GM19351 (cell line): ENCODE data around the gene ATP11C.
A peak's percentile ranks its signal among the peaks of the same experiment; 100 is the strongest.
"Not testable (repeated sequence)": the region's sequence is repeated elsewhere in the genome, so short reads cannot be mapped to it uniquely, and the experiment has no call there.

Experiments
- ATAC-seq: cut with Tn5 transposase; IDR thresholded peaks from one replicate; pipeline ENCODE4 v1.9.1; 2021; ENCODE audit warnings: mild to moderate bottlenecking, moderate library complexity; ENCODE audit not compliant: unreplicated experiment

Gene ATP11C

GRCh38 chrX:139738581-139738980, 194.3 kb downstream of the ATP11C start:
- peak; percentile 32 for ATAC-seq

- ATAC-seq = no peak
Observed at GRCh38 chrX:139736151-139736550, 196.7 kb downstream of the ATP11C start.

DNA sequence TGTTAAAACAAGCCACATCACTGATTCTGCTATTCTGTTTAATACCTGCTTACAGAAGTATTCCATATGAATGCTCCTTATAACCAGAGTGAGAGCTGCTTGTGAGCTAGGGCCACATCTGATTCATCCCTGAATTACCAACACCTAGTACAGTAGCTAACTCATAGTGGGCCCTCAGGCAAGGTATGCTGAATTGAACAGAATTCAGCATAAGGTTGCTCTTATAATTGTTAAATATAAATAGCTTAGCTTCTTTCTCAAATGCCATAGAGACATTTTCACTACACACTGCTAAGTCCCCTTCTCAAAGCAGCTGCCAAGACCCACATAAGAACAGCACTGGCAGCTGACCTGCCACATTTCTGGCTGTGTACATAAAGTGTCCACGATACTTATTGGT, 197.9 kb downstream of the ATP11C start:
- no peak for ATAC-seq

DNA sequence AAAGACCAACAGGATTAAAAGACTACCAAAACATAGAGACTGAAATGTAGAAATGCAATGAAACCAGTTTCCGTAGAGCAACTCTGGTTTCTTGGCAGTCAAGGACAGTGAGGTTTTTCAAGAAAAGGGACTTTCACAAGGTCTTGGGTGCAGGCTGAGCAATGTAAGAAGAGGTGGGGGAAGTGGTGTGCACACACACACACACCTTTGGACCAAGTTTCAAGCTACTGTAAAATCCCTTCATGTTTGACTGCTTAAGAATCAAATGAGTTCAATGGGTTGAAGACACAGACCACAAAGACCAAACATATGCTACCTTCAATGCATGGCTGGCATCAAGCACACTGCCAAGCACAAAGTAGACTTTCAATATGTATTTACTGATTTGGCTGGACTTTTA, 207.1 kb downstream of the ATP11C start:
- ATAC-seq = peak; percentile 92

GRCh38 chrX:139724626-139725025, 208.2 kb downstream of the ATP11C start:
- ATAC-seq = no peak

DNA sequence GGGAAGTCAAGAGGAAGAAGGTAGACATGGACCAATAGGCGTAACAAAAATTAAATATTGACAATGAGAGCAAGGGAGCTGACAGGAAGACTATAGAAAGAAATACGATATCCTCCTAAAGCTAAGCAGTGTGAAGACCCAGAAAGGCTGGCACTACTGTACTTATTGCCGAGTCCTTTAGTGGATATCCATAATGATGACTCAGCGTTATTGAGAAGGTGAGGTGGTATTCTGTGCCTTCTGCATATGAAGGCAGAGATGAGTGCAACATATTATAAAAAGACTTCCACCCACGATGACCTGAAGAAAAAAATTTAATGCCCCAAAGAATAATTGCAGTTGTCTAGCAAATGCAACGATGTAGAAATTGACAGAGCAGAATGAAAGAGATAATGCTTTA, 211.9 kb downstream of the ATP11C start:
- ATAC-seq = no peak

DNA sequence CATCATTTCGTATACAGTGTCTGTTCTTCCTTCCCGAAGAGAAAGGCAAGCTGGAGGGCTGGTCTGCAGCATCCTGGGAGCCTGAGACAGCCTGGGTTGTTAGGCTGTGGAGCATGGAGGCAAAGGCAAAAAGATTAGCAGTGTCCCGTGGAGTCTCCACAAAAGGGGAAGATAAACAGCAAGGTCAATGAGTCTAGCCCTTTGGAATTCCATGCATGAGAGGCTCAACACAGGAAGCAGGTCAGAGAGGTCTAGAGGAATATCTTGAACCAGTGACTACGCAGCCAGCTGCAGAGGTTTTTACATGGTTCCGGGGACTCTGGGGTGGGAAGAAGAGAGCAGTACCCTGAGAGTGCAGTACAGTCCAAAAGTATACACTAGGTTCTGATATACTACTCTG, 212.7 kb downstream of the ATP11C start:
- no peak for ATAC-seq

GRCh38 chrX:139708067-139708466, 224.8 kb downstream of the ATP11C start, which contains the start of gene MCF2:
Gene MCF2, minus strand, starts transcription at chrX:139708167. Its CDS starts 56,423 bp downstream, at chrX:139651744.
- ATAC-seq = no peak

DNA sequence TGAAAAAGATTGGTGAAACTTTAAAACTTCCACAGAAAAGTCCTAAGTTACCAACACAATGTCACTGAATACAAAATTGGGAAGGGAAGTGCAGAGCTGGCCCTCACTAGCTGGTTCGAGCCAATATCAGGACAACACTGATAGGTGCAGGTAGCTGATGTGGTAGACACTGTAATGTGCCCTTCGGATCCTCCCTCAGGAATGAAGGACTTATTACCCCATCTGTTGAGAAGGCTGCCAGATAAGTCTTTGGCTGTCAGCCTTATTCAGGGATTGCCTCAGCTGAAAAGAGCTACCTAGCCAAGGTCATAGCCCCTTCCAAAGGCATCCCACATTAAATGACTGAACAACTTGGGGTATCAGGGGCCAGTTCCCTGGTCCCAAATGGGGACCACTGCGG, 230.2 kb downstream of the ATP11C start:
- ATAC-seq = no peak

GRCh38 chrX:139692908-139693307, 239.9 kb downstream of the ATP11C start:
- no peak for ATAC-seq

DNA sequence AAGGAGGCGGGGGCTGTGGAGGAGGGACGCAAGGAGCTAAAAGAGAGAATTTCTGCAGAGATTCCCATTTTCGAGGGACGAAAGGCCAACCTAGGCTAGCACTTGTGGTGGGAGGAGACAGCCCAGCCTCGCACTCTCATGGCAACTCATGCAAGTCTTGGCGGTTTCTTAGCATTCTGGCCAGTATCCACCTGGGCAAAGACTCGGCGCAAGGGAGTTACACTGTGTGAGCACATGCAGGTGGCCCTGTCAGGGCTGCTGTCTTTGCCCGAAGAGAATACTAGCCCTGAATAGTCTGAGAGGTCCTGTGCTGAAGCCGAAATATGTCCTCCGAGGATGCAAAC, 240.4 kb downstream of the ATP11C start:
- ATAC-seq = no peak

DNA sequence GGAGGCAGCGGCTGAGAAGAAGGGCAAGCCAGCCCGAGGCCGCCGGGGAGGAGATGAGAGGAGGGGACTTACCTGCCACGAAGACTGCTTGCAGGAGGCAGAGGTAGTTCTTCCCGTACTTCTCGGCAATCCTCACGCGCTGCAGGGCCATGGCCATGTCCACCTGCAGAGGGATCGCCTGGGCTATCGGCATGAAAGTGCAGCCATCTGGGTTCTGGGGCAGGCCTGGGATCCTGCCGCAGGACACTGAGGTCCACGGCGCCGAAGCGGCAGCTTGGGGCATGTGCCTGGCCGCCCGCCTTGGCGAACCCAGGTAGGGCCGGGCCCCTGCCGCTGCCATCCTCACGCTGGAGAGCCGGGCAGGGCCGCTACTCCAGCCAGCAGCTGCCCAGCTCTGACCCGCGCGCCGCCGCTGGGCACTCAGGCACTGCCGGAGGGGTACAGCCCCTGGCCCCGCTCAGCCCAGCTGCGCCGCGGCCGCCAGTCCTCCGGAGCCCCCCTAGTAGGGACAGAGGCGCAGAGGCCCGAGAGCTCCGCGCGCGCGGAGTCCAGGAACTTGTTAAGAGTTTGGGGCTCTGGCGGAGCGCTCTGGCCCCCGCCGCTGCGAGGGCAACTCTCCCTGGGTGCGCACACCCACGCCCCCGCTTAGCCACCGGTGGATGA, 240.9 kb downstream of the ATP11C start:
- no peak for ATAC-seq

DNA sequence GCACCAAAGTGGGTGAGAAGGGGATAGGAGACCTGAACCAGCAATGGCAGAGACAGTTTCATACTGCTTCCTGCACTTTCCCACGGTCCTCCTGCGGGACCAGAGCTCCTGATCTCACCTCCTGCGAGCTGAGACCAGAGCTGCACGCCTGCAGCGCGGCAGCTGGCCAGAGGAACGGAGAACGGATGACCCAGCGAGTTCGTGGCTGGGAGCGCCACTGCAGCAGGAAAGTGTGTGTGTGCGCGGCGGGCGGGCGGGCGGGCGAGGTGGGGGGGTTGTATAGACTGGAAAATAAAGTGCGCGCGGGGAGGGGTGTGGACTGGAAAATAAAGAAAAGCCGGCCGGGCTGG, 241.4 kb downstream of the ATP11C start:
- no peak for ATAC-seq

DNA sequence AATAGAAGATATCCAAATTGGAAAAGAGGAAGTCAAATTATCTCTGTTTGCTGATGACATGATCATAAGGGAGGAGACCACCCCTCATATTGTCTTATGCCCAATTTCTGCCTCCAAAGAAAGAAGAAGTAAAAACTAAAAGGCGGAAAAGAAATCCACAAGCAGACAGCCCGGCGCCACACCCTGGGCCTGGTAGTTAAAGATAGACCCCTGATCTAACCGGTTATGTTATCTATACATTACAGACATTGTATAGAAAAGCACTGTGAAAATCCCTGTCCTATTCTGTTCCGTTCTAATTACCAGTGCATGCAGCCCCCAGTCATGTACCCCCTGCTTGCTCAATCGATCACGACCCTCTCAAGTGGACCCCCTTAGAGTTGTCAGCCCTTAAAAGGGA, 247.7 kb downstream of the ATP11C start:
- not testable (repeated sequence) for ATAC-seq

GRCh38 chrX:139680356-139680755, 252.5 kb downstream of the ATP11C start:
- no peak for ATAC-seq
